Measurements from ENCODE around the gene KCNJ16.

The KCNJ16 gene

DNA sequence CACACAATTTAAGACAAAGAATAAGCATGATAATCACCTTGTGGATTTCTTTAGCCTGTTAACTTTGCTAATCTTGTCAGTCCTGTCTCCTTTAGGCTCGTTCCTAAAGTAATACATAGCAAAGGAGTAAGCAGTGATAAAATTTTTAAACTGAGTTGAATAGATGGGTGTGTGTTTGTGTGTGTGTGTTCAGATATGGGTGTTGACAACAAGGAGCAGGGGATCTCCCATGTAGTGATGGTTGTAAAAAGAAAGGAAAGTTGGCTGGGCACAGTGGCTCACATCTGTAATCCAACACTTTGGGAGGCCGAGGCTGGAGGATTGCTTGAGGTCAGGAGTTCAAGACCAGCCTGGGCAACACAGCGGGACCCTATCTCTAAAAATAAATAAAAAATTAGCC is 49.7 kb downstream of the KCNJ16 start:
- H3K27ac ChIP-seq: no peak overlapping the region
- no peaks in the 10 kb centered on the region for H3K36me3 ChIP-seq (replicated peaks)
- no peak for DNase-seq
- H3K4me3 ChIP-seq (ENCODE audit: low read depth, low read length): no peak overlapping the region
- no peaks in the 10 kb centered on the region for H3K27me3 ChIP-seq (replicated peaks)
- TF ChIP-seq, protein P1, sequence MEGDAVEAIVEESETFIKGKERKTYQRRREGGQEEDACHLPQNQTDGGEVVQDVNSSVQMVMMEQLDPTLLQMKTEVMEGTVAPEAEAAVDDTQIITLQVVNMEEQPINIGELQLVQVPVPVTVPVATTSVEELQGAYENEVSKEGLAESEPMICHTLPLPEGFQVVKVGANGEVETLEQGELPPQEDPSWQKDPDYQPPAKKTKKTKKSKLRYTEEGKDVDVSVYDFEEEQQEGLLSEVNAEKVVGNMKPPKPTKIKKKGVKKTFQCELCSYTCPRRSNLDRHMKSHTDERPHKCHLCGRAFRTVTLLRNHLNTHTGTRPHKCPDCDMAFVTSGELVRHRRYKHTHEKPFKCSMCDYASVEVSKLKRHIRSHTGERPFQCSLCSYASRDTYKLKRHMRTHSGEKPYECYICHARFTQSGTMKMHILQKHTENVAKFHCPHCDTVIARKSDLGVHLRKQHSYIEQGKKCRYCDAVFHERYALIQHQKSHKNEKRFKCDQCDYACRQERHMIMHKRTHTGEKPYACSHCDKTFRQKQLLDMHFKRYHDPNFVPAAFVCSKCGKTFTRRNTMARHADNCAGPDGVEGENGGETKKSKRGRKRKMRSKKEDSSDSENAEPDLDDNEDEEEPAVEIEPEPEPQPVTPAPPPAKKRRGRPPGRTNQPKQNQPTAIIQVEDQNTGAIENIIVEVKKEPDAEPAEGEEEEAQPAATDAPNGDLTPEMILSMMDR (IDR thresholded peaks at IDR 0.05; ENCODE audit: low read depth, low read length, missing control alignments): no peak
- in situ Hi-C loops (cut with HindIII; ENCODE audit: low pct_ligation_motif_present, low sequenced_read_pairs): no loop called here

DNA sequence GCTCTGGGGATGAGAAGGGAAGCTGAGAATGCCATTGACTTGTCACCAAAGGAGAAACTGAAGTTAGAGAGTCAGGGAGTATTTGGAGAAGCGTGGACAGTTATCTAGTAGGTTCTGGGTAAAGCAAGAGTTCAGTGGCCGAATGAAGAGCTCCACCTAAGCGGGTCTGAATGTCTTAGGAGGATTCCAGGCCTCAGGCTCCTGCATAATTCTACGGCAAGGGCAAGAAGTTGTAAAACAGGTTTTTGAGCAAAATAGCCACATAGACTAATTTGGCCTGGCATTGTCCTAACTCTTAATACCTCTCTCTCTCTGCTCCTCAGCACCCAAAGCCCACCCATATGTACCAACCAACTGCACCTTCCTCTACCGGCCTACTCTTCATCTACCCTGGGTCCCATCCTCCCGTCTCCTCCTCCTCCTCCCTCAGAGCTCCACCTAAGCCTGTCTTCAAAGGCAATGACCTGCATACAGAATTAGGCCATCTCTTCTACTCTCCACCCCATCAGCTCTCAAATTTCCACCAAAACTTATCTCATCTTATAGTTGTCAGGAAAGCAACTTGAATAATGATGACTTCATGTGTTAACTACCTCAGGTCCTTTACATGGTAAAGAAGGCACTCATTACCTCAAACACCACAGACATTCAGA is 52.3 kb downstream of the KCNJ16 start:
- in situ Hi-C loops (cut with HindIII; ENCODE audit: low pct_ligation_motif_present, low sequenced_read_pairs): no loop called here
- Histone ChIP-seq H3K27ac (no peak overlapping the region), H3K4me3 (ENCODE audit: low read depth, low read length) (no peak overlapping the region), H3K36me3 (replicated peaks) (no peaks in the 10 kb centered on the region), H3K27me3 (replicated peaks) (no peaks in the 10 kb centered on the region)
- TF ChIP-seq, protein P1 (IDR thresholded peaks at IDR 0.05; ENCODE audit: low read depth, low read length, missing control alignments): no peak
- no peak for DNase-seq

DNA sequence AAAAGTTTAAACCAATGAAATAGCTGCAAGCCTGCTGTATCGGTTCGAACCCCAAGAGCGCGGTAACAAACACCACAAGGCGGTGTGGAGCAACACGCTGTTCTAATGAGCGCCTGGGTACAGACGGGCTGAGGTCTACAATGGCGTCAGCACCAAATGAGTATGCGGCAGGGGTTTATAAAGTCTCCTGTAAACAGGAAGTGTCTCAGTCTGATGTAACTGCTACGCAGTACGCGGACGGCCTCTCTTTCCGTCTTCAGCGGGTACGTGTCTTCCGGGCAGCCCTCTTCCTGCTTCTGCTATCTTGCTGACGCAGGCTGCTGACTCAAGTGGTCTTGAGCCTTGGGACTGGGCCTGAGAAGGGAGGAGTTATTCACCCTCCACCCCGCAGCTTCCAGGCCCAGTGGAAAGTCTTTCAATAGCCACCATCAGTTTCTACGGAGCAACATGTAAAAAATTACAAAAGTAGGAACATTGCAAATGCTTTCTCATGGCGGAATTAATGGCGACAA is 53.8 kb downstream of the KCNJ16 start:
- no peak overlapping the region for H3K27ac ChIP-seq
- no peak overlapping the region for H3K4me3 ChIP-seq (ENCODE audit: low read depth, low read length)
- TF ChIP-seq, protein P1 (IDR thresholded peaks at IDR 0.05; ENCODE audit: low read depth, low read length, missing control alignments): no peak
- no peaks in the 10 kb centered on the region for H3K36me3 ChIP-seq (replicated peaks)
- in situ Hi-C loops (cut with HindIII; ENCODE audit: low pct_ligation_motif_present, low sequenced_read_pairs): no loop called here
- DNase-seq: no peak
- no peaks in the 10 kb centered on the region for H3K27me3 ChIP-seq (replicated peaks)

DNA sequence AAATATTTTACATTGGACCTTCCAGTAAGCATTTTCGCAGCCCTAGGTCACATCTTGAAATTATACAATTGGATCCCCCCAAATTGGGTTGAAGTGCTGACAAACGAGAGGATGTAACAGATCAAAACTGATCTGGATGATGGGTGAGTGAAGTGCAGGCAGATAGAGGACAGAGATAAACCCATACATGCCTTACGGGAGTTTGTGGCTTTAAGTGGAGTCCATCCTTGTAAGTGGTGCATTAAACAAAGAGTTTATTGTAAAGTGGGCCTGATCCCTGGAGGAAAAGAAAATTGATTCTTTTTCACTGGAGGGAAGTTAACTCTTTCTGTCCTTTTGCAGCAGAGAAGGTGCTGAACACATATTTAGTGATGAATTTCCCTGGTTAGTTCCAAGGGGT is 55.3 kb downstream of the KCNJ16 start:
- in situ Hi-C loops (cut with HindIII; ENCODE audit: low pct_ligation_motif_present, low sequenced_read_pairs): no loop called here
- no peaks in the 10 kb centered on the region for H3K36me3 ChIP-seq (replicated peaks)
- H3K27ac ChIP-seq: no peak overlapping the region
- no peak for DNase-seq
- H3K27me3 ChIP-seq (replicated peaks): no peaks in the 10 kb centered on the region
- TF ChIP-seq, protein P1 (IDR thresholded peaks at IDR 0.05; ENCODE audit: low read depth, low read length, missing control alignments): no peak
- H3K4me3 ChIP-seq (ENCODE audit: low read depth, low read length): no peak overlapping the region

DNA sequence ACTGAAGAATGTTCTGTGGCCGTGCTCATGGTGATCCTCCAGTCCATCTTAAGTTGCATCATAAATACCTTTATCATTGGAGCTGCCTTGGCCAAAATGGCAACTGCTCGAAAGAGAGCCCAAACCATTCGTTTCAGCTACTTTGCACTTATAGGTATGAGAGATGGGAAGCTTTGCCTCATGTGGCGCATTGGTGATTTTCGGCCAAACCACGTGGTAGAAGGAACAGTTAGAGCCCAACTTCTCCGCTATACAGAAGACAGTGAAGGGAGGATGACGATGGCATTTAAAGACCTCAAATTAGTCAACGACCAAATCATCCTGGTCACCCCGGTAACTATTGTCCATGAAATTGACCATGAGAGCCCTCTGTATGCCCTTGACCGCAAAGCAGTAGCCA is 57.5 kb downstream of the KCNJ16 start:
- no peak overlapping the region for H3K27ac ChIP-seq
- no peaks in the 10 kb centered on the region for H3K36me3 ChIP-seq (replicated peaks)
- TF ChIP-seq, protein P1 (IDR thresholded peaks at IDR 0.05; ENCODE audit: low read depth, low read length, missing control alignments): no peak
- no peaks in the 10 kb centered on the region for H3K27me3 ChIP-seq (replicated peaks)
- no peak overlapping the region for H3K4me3 ChIP-seq (ENCODE audit: low read depth, low read length)
- no peak for DNase-seq
- in situ Hi-C loops (cut with HindIII; ENCODE audit: low pct_ligation_motif_present, low sequenced_read_pairs): no loop called here

DNA sequence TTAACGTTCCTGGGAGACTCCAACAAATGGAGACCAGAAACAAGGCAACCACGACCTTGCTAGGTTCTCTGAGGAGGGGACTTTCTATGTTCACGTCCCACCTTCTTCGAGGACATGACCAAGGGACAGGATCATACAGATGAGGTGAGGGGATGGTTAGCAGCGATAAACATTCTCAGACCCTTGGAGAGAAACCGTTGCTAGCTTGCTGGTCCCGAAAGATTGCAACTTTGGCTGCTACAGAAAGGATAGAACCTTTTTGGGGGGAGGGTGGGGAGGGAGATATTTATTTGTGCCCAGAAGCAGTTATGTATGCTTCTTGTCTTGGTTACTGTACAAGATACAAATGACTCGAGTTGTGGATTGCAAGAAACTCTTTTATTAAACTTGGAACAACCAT is 59.0 kb downstream of the KCNJ16 start:
- Histone ChIP-seq H3K27ac (no peak overlapping the region), H3K27me3 (replicated peaks) (no peaks in the 10 kb centered on the region), H3K36me3 (replicated peaks) (no peaks in the 10 kb centered on the region), H3K4me3 (ENCODE audit: low read depth, low read length) (no peak overlapping the region)
- DNase-seq: no peak
- in situ Hi-C loops (cut with HindIII; ENCODE audit: low pct_ligation_motif_present, low sequenced_read_pairs): no loop called here
- TF ChIP-seq, protein P1 (IDR thresholded peaks at IDR 0.05; ENCODE audit: low read depth, low read length, missing control alignments): no peak
